Rectal smooth muscle tissue (tissue), 1 donor: Measurements from ENCODE around the gene RRP8.

Experiments used
- H3K27ac ChIP-seq: one replicate; pipeline ENCODE4 v1.7.0; 2013; ENCODE audit warnings: low read depth, low read length, inconsistent platforms
- H3K27me3 ChIP-seq: one replicate; pipeline ENCODE4 v1.7.0; 2013; ENCODE audit warnings: low read length; ENCODE audit not compliant: control insufficient read depth, insufficient read depth
- H3K36me3 ChIP-seq: one replicate; pipeline ENCODE4 v1.7.0; 2013; ENCODE audit warnings: low read length; ENCODE audit not compliant: control insufficient read depth, insufficient read depth
- H3K4me1 ChIP-seq: one replicate; pipeline ENCODE4 v1.7.0; 2013; ENCODE audit warnings: low read length; ENCODE audit not compliant: control insufficient read depth, insufficient read depth
- H3K4me3 ChIP-seq: one replicate; pipeline ENCODE4 v1.7.0; 2013; ENCODE audit warnings: low read length
- H3K9ac ChIP-seq: one replicate; pipeline ENCODE4 v1.7.0; 2013; ENCODE audit warnings: low read length

The RRP8 gene

GRCh38 chr11:6546735-6547134 lies 56.7 kb downstream of the RRP8 start:
- peaks cover 4% of the 10 kb centered on the region for H3K36me3 ChIP-seq
- no peaks in the 10 kb centered on the region for H3K4me1 ChIP-seq
- H3K4me3 ChIP-seq, result no peak overlapping the region
- no peaks in the 10 kb centered on the region for H3K27me3 ChIP-seq
- no peak overlapping the region for H3K9ac ChIP-seq
- H3K27ac ChIP-seq, result no peak overlapping the region

GRCh38 chr11:6545917-6546605 lies 57.4 kb downstream of the RRP8 start:
- no peak overlapping the region for H3K27ac ChIP-seq
- no peak overlapping the region for H3K9ac ChIP-seq
- H3K4me3 ChIP-seq, result no peak overlapping the region
- no peaks in the 10 kb centered on the region for H3K27me3 ChIP-seq
- no peaks in the 10 kb centered on the region for H3K4me1 ChIP-seq
- peaks cover 4% of the 10 kb centered on the region for H3K36me3 ChIP-seq
